ENCODE results near the gene KISS1R.

Gene KISS1R

GRCh38 chr19:879711-880438 is 37.3 kb upstream of the KISS1R start:
- Histone ChIP-seq H3K27ac (no peak overlapping the region), H3K4me3 (no peak overlapping the region)

GRCh38 chr19:881385-882071 is 35.6 kb upstream of the KISS1R start:
- H3K27ac ChIP-seq = no peak overlapping the region
- H3K4me3 ChIP-seq = no peak overlapping the region

- no peak overlapping the region for H3K4me3 ChIP-seq
- no peak overlapping the region for H3K27ac ChIP-seq
Measured at GRCh38 chr19:882871-883497, 34.1 kb upstream of the KISS1R start.

- H3K27ac ChIP-seq = no peak overlapping the region
- no peak overlapping the region for H3K4me3 ChIP-seq
Measured at GRCh38 chr19:883661-884211, 33.4 kb upstream of the KISS1R start.

GRCh38 chr19:884420-885211 is 32.5 kb upstream of the KISS1R start:
- Histone ChIP-seq H3K27ac (no peak overlapping the region), H3K4me3 (no peak overlapping the region)

- Histone ChIP-seq H3K4me3 (no peak overlapping the region), H3K27ac (no peak overlapping the region)
Measured at GRCh38 chr19:885536-886224, 31.5 kb upstream of the KISS1R start.

- no peak overlapping the region for H3K4me3 ChIP-seq
- H3K27ac ChIP-seq = no peak overlapping the region
Measured at GRCh38 chr19:887072-887471, 30.1 kb upstream of the KISS1R start.

- H3K4me3 ChIP-seq = no peak overlapping the region
- peak overlapping the region in 4 of 21 experiments; percentile 17 to 66 (median 20) for H3K27ac ChIP-seq
Measured at GRCh38 chr19:887599-887998, 29.5 kb upstream of the KISS1R start.

- Histone ChIP-seq H3K27ac (peak overlapping the region in 5 of 21 experiments; percentile 17 to 66 (median 34)), H3K4me3 (no peak overlapping the region)
Measured at GRCh38 chr19:888581-889385, 28.4 kb upstream of the KISS1R start.

- Histone ChIP-seq H3K27ac (no peak overlapping the region), H3K4me3 (no peak overlapping the region)
Measured at GRCh38 chr19:889662-890295, 27.4 kb upstream of the KISS1R start.

GRCh38 chr19:890831-891230 is 26.3 kb upstream of the KISS1R start:
- Histone ChIP-seq H3K27ac (peak overlapping the region in 1 of 21 experiments; percentile 38), H3K4me3 (no peak overlapping the region)

- Histone ChIP-seq H3K4me3 (peak overlapping the region; percentile 50 to 94 (median 82)), H3K27ac (peak overlapping the region in 19 of 21 experiments; percentile 86 to 99 (median 98))
Measured at GRCh38 chr19:891421-892200, 25.5 kb upstream of the KISS1R start.

- Histone ChIP-seq H3K27ac (peak overlapping the region; percentile 86 to 99 (median 97)), H3K4me3 (peak overlapping the region; percentile 50 to 94 (median 82))
Measured at GRCh38 chr19:892243-892893, 24.8 kb upstream of the KISS1R start.

- Histone ChIP-seq H3K4me3 (peak within 1 kb of the TSS; percentile 50 to 94 (median 82)), H3K27ac (peak within 1 kb of the TSS; percentile 86 to 99 (median 97))
Measured at GRCh38 chr19:892894-893689, 24.0 kb upstream of the KISS1R start, which contains the start of the genes MED16 and RNU6-9. Gene MED16, minus strand, starts transcription at chr19:893187. Its CDS starts 2,056 bp downstream, at chr19:891131. Gene RNU6-9, plus strand, starts transcription at chr19:893484.

GRCh38 chr19:896434-896833 is 20.7 kb upstream of the KISS1R start:
- H3K27ac ChIP-seq = no peak overlapping the region
- no peak overlapping the region for H3K4me3 ChIP-seq

- no peak overlapping the region for H3K27ac ChIP-seq
- no peak overlapping the region for H3K4me3 ChIP-seq
Measured at GRCh38 chr19:896999-897398, 20.1 kb upstream of the KISS1R start.

All from skin epidermis (tissue), 12 donors.